Activated T-helper 1 cell treated with anti-CD3 and anti-CD28 coated beads, Interleukin-2, amount 50 U/mL, for 16 hours (primary cell): Measurements from ENCODE around the gene TMBIM4.

Experiments
- DNase-seq, 2 donors: peaks; one replicate each; pipeline ENCODE4 v3.0.0-alpha.2; 2020; ENCODE audit warnings: low read depth in 1 of 2, low spot score in 1 of 2

The TMBIM4 gene

DNA sequence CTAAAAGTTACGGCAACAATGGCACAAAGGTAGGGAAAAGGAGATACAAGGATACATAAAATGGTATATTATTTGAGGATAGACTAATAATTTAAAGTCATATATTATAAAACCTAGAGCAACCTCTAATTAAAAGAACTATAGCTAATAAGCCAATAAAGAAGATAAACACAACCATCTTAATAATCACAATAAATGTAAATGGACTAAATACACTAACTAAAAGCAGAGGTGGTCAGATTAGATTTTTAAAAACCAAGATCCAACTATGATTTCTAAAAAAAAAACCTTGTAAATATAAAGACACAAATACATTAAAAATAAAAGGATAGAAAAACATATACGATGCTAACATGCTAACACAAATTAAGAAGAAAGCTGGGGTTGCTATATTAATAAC is 28.5 kb downstream of the TMBIM4 start:
- no peak for DNase-seq

DNA sequence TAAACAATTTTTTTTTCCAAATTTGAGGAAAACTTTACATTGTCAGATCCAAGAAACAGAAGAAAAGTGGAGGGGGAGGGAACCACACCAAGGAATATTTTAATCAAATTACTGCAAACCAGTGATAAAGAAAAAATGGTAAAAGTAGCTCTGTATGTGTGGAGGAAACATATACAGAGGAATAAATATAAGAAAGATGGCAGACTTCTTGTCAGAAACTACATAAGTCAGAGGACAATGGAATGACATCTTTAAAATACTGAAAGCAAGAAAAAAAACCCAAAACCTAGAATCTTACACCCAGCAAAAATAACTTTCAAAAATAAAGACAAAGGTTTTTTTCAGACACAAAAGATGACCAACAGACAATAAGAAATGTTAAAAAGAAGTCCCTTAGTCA is 29.1 kb downstream of the TMBIM4 start:
- DNase-seq, result no peak

- DNase-seq, result no peak
Observed at GRCh38 chr12:66139328-66139727, 30.5 kb downstream of the TMBIM4 start.

- no peak for DNase-seq
Observed at GRCh38 chr12:66137937-66138336, 31.9 kb downstream of the TMBIM4 start.

DNA sequence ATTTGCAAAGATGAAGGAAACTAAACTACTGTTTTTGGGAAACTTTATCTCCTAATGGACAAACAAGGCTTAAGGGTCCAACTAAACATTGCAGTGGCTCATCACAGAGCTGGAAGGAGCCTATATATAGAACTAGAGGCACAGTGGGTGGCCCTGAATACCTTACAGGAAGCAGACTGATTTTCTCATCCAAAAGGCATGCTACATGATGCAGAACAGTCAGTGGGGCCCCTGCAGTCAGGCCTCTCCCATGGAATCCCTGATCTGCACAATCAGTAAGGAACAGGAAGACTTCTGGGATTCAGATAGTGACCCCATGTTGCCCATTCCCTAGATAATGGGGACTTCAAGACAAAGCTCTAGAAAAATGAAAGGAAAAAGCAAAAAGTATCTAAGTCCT is 37.4 kb downstream of the TMBIM4 start:
- DNase-seq, result no peak

DNA sequence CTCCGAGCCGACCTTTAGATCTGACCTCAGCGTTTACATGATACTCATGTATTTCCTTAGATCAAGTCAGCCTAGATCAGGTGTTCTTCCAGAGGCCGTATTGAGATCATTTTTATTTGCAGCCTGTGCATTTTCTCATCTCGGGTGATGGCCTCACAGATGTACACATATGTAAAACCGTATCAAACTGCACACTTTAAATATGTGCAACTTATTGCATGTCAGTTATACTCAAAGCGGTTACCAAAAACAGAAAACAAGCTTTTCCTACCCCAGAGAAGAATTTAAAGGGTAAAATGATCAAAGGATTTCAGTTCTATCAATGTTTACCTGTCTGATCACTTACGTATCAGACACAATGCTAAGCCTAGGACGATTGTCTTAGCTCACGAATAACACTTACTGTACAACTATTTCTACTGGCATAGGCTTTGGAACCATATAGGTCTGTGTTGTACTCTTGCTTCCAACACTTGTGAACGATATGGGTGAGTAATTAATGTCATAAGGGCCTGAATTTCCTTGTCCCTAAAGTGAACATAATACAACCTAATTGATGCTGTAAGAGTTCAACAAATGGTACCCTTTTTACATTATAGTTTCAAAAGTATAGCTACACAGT is 38.6 kb downstream of the TMBIM4 start:
- DNase-seq, result no peak

DNA sequence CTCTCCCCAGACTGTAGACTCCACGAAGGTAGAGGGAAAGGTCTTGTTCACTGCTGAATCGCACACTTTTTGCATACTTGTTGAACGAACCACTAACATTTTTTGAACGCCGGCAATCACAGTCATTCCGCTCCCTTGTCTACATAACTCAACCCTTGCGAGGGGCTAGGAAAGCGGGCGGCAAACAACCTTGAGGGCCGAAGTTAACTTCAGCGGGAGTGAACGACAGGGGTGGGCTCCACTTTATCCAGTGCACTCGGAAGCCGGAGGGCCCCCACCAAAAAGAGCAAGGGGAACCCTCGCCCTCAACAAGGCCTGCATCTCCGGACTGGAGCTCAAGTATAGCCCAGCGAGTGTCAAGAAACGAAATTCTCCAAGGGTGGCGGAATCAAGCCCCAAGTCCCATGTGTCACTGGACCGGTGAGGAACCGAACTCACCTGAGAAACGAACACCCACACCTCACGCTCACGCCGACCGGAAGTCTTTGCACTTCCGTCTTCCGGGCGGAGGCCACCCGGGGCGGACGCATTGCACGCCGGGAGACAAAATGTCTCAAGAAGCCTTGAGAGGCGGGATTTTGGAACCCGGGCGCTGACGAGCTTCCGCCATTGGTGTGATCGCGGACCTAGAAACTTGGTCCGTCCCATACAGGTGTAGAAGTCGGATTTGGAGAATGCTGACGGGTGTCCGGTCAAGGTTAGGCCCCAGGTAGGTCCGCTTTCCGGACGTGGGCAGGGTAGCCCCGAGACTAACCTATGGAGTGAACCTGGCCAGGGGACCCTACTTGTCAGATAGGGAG is 39.3 kb downstream of the TMBIM4 start, which contains the start of gene LLPH:
TSS of gene LLPH (minus strand) at position 484 of the 800 bp plus-strand sequence. CDS start 1,644 bp downstream, outside the sequence.
- peak; percentile 80 to 83 for DNase-seq

DNA sequence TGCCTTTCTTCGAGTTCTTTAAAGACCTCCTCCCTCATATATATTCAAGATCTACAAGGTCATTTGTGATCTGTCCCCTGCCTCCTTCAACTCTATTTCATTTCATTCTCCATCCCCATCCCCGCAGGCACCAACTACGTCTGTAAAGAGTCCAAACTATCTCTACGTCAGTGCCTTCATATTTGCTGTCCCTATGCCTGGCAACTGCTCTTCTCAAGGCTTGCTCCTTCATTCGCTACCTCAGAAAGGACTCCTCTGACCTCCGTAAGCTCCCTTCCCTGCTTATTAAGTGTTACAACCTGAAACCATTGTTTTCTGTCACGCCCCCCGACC is 39.9 kb downstream of the TMBIM4 start:
- no peak for DNase-seq

DNA sequence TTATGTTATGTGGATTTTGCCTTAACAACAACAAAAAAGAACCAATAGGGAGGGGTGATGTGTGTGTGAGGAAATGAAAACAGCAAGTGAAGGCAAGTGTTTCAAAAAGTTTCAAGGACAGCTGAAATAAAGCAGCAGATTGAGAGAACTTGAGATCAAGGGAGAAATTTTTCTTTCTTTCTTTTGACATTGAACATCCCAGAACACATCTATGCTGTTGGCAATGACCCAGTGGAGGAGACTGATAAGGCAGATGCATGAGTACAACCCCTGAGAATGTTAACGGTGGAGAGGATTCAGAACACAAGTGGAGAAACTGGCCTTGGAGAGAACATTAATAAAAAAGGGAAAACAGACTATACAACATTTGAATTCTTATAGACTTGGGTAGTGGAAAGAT is 42.1 kb downstream of the TMBIM4 start:
- no peak for DNase-seq

DNA sequence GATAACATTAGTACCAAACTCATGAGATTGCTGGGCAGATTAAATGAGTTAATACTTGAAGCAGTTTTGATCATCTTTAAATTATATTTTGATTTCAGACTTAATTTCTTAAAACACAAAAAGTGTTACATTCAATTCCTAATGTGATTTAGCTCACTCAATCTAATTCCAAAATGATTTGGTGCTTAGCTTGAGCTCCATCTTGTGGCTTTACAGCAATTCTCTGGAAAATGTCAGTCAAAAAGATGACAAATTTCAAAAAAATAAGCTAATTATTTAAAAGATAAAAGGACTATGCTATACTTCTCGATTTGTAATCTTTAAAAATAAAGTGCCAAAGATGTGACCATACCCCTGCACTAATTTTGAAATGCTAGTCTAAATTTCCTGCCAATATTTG is 49.3 kb downstream of the TMBIM4 start:
- DNase-seq, result no peak

GRCh38 chr12:66119870-66120241 is 49.9 kb downstream of the TMBIM4 start:
- DNase-seq, result no peak

DNA sequence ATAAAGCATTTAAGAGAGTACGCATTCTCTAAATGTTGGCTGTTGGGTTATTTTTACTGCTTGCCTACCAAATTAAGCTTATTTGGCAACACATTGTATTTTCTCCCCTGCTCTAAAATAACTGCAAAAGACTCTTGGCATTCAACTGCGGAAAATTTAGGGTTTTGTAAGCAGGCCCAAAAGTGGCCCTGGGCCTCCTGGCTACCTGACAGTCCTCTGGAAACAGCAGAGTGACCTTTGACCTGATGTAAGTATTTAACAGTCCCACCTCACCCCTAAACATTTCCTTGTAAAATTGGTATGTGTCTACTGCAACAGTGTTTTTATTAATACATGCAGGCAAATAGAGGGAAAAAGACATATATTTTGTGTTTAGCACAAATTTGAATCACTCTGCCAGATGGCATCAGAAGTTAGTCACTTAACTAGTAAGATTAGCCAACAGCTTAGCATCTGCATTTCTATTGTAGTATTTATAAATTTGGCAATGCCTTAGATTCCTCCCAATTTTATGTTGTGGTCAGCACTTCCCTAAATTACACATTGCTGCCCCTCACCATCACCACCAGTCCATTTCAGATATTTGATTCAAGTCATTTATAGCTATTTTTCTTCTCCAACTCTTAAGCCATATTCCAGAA is 50.4 kb downstream of the TMBIM4 start:
- DNase-seq, result no peak

GRCh38 chr12:66118240-66118891 is 51.4 kb downstream of the TMBIM4 start:
- no peak for DNase-seq

GRCh38 chr12:66117242-66117641 is 52.6 kb downstream of the TMBIM4 start:
- DNase-seq, result no peak

- no peak for DNase-seq
Observed at GRCh38 chr12:66115071-66115600, 54.7 kb downstream of the TMBIM4 start.

DNA sequence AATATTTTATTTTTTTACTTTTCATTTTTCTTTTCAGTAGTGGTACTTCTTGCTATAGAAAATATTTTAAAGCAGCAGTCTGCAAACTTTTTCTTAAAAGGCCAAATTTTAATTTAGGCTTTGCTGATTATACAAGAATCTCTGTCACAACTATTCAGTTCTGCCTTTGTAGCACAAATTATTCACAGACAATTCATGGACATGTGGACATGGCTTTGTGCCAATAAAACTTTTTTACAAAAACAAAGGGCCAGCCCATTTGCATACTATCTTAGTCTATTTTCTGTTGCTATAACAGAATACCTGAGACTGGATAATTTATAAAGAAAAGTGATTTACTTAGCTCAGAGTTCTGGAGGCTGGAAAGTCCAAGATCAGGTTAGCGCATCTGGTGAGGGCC is 56.3 kb downstream of the TMBIM4 start:
- DNase-seq, result no peak

DNA sequence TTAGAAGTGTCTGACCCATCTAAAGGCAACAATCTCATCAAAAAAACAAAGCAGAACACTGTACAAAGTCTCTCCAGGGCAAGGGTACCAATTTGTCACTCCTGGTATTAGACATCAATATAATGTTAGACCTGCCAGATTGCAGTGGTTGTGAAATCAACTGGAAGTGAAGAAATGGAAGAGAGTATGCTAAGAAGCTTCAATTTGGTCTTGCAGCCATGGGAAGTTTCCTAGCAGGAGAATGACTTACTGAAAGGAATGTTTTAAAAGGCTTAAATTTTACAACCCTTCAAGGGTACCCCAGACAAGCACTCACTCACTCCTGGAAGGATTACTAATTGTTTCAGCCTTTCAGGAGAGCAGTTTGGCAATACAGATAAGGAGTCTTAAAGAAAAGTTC is 58.2 kb downstream of the TMBIM4 start:
- DNase-seq, result no peak

DNA sequence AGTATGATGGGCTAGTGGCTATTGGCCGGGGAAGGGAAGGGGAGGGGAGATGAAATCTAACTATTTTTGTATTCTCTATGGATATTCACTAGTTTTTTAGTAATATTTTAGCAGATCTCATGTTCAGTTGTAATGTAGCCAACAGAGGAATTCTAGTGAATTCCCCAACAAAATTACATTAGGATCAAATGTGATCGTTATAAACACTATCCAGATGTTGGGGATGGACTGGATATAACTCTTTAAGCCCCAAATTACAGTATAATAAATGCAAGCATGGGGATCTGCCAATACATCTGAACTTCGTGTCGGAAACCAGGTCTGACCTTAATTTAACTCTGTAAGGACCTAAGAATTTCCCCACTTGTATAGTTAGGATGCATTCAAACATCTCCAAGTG is 60.7 kb downstream of the TMBIM4 start:
- no peak for DNase-seq

GRCh38 chr12:66108386-66108785 is 61.4 kb downstream of the TMBIM4 start:
- DNase-seq, result no peak

GRCh38 chr12:66107451-66107915 is 62.3 kb downstream of the TMBIM4 start:
- no peak for DNase-seq
